Parathyroid adenoma (tissue), 2 donors: ENCODE measurements around the gene ASAP3.
A peak's percentile ranks its signal among the peaks of the same experiment; 100 is the strongest.

Experiments used
- H2AFZ ChIP-seq: fragments of 300-600 bp; sonication (generic); one replicate; pipeline ENCODE4 v1.7.0; 2017; ENCODE audit warnings: antibody characterized with exemption, mild to moderate bottlenecking
- H3K27ac ChIP-seq: fragments of 300-600 bp; sonication (generic); one replicate; pipeline ENCODE4 v1.7.0; 2017
- H3K27me3 ChIP-seq: fragments of 300-600 bp; sonication (generic); one replicate; pipeline ENCODE4 v1.7.0; 2017; ENCODE audit warnings: low read length; ENCODE audit not compliant: control insufficient read depth, insufficient read depth
- H3K36me3 ChIP-seq: fragments of 300-600 bp; sonication (generic); one replicate; pipeline ENCODE4 v1.7.0; 2017; ENCODE audit warnings: low read length; ENCODE audit not compliant: control insufficient read depth, insufficient read depth
- H3K4me1 ChIP-seq: fragments of 300-600 bp; sonication (generic); one replicate; pipeline ENCODE4 v1.7.0; 2017; ENCODE audit warnings: control low read depth
- H3K4me2 ChIP-seq: fragments of 300-600 bp; sonication (generic); one replicate; pipeline ENCODE4 v1.7.0; 2017; ENCODE audit warnings: low read length
- H3K4me3 ChIP-seq: fragments of 300-600 bp; sonication (generic); one replicate; pipeline ENCODE4 v1.7.0; 2017; ENCODE audit warnings: low read depth, low read length
- H3K79me2 ChIP-seq: fragments of 300-600 bp; sonication (generic); one replicate; pipeline ENCODE4 v1.7.0; 2017; ENCODE audit warnings: control low read depth
- H3K9ac ChIP-seq: fragments of 300-600 bp; sonication (generic); one replicate; pipeline ENCODE4 v1.7.0; 2017; ENCODE audit warnings: mild to moderate bottlenecking
- H3K9me3 ChIP-seq: fragments of 300-600 bp; sonication (generic); one replicate; pipeline ENCODE4 v1.7.0; 2017; ENCODE audit warnings: low read length; ENCODE audit not compliant: control insufficient read depth
- TF ChIP-seq, protein P1 (sequence below): fragments of 300-600 bp; sonication (generic); IDR thresholded peaks from one replicate; pipeline ENCODE4 v1.7.0; 2017; ENCODE audit warnings: antibody characterized with exemption, mild to moderate bottlenecking
- donor health status: primary hyperparathyroidism.

The ASAP3 gene

DNA sequence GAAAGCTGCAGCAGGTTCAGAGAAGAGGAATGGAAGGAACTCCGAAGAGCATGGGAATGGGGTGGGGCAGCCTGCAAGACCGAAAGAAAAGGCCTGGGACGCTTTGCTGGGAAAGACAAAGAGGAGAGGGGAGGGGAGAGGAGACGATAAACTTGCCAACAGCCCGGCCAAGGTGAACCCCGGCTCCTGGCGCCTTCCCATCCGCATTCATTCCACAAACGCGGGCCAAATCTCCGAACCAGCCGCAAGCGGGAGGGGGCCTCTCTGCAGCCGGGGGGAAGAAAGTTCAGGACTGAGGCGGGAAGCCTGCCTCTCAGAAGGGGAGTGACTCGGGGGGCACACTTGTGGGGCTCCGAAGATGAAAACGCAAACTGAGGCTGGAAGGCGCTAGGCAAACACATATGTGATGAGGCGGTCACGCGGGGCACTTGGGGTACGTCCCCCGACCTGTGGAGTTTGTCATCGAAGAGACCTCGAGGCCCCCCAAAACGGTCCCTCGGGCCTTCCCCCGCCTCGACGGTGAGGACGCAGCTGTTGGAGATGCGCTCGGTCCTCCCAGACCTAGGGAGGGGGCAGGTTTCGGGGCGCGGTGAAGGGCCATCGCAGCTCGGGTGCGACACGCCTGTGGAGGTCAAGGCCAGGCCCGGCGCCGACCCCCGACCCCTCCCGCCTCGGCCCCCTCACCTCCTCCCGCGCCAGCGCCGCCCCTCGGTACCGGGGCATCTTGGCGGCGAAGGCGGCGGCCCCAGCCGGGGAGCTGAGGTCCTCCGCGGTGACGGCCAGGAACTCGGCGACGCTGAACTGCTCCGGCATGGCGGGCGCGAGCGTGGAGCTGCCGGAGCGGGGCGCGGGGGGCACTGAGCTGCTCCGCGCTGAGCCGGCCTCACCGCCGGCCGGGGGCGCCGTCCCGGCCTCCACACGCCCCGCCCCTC, at the start of gene ASAP3:
Gene ASAP3, minus strand, starts transcription at position 859 of the 932 bp plus-strand sequence. Its CDS starts 46 bp downstream, at position 813.
- H3K27ac ChIP-seq = peak within 1 kb of the TSS; percentile 44
- H3K79me2 ChIP-seq = no peaks in the 10 kb centered on the region
- no peaks in the 10 kb centered on the region for H3K27me3 ChIP-seq
- H3K9ac ChIP-seq = no peak within 1 kb of the TSS
- H3K36me3 ChIP-seq = no peaks in the 10 kb centered on the region
- H3K4me2 ChIP-seq = peak within 1 kb of the TSS; percentile 91
- peak within 1 kb of the TSS; percentile 69 for H3K4me3 ChIP-seq
- H3K9me3 ChIP-seq = no peaks in the 10 kb centered on the region
- TF ChIP-seq, protein P1, sequence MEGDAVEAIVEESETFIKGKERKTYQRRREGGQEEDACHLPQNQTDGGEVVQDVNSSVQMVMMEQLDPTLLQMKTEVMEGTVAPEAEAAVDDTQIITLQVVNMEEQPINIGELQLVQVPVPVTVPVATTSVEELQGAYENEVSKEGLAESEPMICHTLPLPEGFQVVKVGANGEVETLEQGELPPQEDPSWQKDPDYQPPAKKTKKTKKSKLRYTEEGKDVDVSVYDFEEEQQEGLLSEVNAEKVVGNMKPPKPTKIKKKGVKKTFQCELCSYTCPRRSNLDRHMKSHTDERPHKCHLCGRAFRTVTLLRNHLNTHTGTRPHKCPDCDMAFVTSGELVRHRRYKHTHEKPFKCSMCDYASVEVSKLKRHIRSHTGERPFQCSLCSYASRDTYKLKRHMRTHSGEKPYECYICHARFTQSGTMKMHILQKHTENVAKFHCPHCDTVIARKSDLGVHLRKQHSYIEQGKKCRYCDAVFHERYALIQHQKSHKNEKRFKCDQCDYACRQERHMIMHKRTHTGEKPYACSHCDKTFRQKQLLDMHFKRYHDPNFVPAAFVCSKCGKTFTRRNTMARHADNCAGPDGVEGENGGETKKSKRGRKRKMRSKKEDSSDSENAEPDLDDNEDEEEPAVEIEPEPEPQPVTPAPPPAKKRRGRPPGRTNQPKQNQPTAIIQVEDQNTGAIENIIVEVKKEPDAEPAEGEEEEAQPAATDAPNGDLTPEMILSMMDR = no peak
- H3K4me1 ChIP-seq = no peaks in the 10 kb centered on the region
- H2AFZ ChIP-seq = peak within 1 kb of the TSS; percentile 77

DNA sequence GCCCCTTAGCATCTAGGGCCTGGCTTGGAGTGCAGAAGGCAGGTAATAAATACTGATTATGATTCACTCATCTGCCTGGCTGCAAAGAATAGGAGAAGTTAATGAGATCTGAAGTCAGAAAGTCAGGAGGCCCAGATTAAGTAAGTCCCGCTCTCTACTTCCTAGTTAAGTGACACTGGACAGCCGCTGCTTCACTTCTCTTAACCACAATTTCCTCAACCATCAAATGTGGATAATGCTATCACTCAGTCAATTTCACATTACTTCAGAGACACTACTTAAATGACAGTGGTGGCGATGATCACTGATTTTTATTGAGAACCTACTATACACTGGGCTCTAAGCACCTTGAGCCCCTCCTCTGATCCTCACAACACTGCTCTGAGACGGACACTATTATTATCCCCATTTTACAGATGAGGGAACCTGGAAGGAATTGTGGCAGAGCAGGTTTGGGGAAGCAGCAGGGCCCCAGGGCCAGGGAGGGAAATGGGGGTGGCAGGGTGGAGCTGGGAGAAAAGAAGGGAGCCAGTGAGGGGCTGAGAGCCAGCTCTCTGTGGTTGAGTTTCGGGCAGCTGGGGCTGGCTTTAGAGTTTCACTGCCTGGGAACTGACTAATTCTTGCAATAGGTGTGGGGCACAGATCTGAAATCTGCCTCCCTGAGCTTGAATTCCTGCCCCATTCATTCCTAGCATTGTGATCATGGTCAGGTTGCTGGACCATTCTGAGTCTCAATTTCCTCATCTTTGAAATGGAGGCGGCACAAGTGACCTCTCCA, 49.5 kb upstream of the ASAP3 start:
- H2AFZ ChIP-seq = no peak overlapping the region
- H3K4me3 ChIP-seq = no peak overlapping the region
- no peaks in the 10 kb centered on the region for H3K4me1 ChIP-seq
- no peaks in the 10 kb centered on the region for H3K9me3 ChIP-seq
- no peak overlapping the region for H3K27ac ChIP-seq
- TF ChIP-seq, protein P1 = no peak
- H3K36me3 ChIP-seq = no peaks in the 10 kb centered on the region
- H3K4me2 ChIP-seq = no peak overlapping the region
- no peaks in the 10 kb centered on the region for H3K79me2 ChIP-seq
- no peak overlapping the region for H3K9ac ChIP-seq
- H3K27me3 ChIP-seq = no peaks in the 10 kb centered on the region

DNA sequence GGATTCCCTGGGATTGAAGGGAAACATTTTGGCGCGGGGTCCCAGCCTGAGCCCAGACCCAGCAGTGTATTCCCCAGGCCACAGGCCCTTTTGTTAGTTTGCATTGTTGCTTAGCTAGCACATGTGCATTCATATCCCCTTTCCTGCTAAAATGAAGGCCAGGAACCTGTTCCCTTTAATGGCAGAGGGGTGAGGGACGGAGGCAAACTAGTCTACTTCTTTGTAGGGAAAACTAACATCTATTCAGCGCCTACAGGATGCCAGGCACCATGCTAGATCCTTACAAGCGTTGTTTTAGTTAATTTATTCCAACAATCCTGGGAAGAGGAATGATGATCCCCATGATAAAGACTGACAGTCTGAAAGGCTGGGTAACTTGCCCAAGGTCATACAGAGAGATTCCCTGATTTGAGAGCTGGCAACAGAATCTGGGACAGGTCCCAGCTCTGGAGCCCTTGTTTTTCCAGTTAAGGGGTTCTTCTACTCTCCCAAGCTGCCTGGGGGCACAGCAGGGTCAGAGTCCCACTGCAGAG, 47.6 kb upstream of the ASAP3 start:
- Histone ChIP-seq H3K9me3 (no peaks in the 10 kb centered on the region), H3K4me2 (peak overlapping the region; percentile 77), H2AFZ (peak overlapping the region; percentile 78), H3K4me3 (peak overlapping the region; percentile 29), H3K4me1 (no peaks in the 10 kb centered on the region), H3K36me3 (no peaks in the 10 kb centered on the region), H3K27me3 (no peaks in the 10 kb centered on the region), H3K79me2 (no peaks in the 10 kb centered on the region), H3K9ac (no peak overlapping the region), H3K27ac (no peak overlapping the region)
- TF ChIP-seq, protein P1 = no peak

- H3K36me3 ChIP-seq = no peaks in the 10 kb centered on the region
- H3K4me2 ChIP-seq = peak within 1 kb of the TSS; percentile 80
- no peak within 1 kb of the TSS for H3K27ac ChIP-seq
- TF ChIP-seq, protein P1 = no peak
- peak within 1 kb of the TSS; percentile 78 for H2AFZ ChIP-seq
- H3K9me3 ChIP-seq = no peaks in the 10 kb centered on the region
- H3K4me1 ChIP-seq = no peaks in the 10 kb centered on the region
- H3K27me3 ChIP-seq = no peaks in the 10 kb centered on the region
- peak within 1 kb of the TSS; percentile 35 for H3K4me3 ChIP-seq
- no peaks in the 10 kb centered on the region for H3K79me2 ChIP-seq
- H3K9ac ChIP-seq = no peak within 1 kb of the TSS
Observed at GRCh38 chr1:23530747-23531561, 47.0 kb upstream of the ASAP3 start, which contains the start of gene E2F2. TSS of gene E2F2 (minus strand) at chr1:23531233. CDS start at chr1:23530793, 440 bp downstream.
